NB4 (cell line): Measurements from ENCODE around the gene SLC6A11.

Experiments
- DNase-seq: peaks from one replicate; pipeline ENCODE4 v3.0.0; 2010; ENCODE audit warnings: low read depth
- H3K4me3 ChIP-seq: one replicate; pipeline ENCODE4 v1.5.1; 2011; ENCODE audit warnings: mild to moderate bottlenecking, low read depth, low read length, moderate library complexity
- CTCF ChIP-seq: IDR thresholded peaks from one replicate; pipeline ENCODE4 v1.5.1; 2012; ENCODE audit warnings: low read depth, low read length
- MYC ChIP-seq: IDR thresholded peaks from 2 replicates; pipeline ENCODE4 v1.6.1; 2011; ENCODE audit warnings: low read depth, low read length
- POLR2A ChIP-seq: IDR thresholded peaks from 2 replicates; pipeline ENCODE4 v1.6.1; 2011; ENCODE audit warnings: mild to moderate bottlenecking; ENCODE audit not compliant: insufficient read length; ENCODE audit errors: extremely low read depth
- TF ChIP-seq, protein P1 (sequence below): IDR thresholded peaks from 2 replicates; pipeline ENCODE4 v1.6.1; 2011; ENCODE audit warnings: low read depth, low read length

Gene SLC6A11

DNA sequence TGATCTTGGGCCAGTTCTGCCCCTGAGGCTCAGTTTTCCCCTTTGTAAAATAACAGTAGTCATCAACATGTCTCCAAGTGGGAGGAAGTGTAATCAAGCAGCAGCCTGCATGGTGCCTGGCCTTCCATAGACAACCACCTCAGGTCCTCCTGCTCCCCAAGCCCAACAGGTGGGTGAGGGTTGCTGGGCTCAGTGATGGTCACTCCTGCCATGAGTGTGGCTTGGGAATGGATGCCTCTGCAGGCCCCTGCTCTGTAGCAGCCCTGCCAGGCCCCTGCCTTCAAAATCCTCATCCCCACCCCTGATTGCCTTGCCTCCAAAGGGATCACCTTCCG is 117.4 kb downstream of the SLC6A11 start:
- H3K4me3 ChIP-seq, result no peak overlapping the region
- no peak for TF ChIP-seq CTCF
- TF ChIP-seq MYC, result no peak
- TF ChIP-seq, protein P1, sequence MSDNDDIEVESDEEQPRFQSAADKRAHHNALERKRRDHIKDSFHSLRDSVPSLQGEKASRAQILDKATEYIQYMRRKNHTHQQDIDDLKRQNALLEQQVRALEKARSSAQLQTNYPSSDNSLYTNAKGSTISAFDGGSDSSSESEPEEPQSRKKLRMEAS, result no peak
- TF ChIP-seq POLR2A, result no peak
- no peak for DNase-seq

GRCh38 chr3:10933805-10934481 is 117.9 kb downstream of the SLC6A11 start:
- no peak for TF ChIP-seq POLR2A
- TF ChIP-seq CTCF, result no peak
- TF ChIP-seq, protein P1, result no peak
- TF ChIP-seq MYC, result no peak
- no peak overlapping the region for H3K4me3 ChIP-seq
- no peak for DNase-seq

DNA sequence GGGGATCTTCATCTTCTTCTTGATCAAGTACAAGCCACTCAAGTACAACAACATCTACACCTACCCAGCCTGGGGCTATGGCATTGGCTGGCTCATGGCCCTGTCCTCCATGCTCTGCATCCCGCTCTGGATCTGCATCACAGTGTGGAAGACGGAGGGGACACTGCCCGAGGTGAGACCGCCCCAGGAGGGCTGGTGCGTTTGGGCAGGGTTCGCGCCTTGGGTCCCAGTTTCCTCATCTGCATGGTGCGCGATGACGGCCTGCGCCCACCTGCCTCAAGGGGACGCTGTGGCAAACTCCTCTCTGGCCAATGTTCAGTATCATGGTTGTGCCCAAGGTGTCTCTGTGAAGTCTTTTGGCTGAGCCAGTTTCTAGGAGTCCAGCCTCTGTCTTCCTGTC is 119.0 kb downstream of the SLC6A11 start:
- no peak for TF ChIP-seq CTCF
- TF ChIP-seq MYC, result no peak
- H3K4me3 ChIP-seq, result no peak overlapping the region
- DNase-seq, result no peak

- DNase-seq, result no peak
- TF ChIP-seq, protein P1, result no peak
- TF ChIP-seq POLR2A (no peak), CTCF (no peak), MYC (no peak)
Measured at GRCh38 chr3:10935846-10936631, 120.0 kb downstream of the SLC6A11 start.

GRCh38 chr3:10936686-10937085 is 120.7 kb downstream of the SLC6A11 start:
- TF ChIP-seq, protein P1, result no peak
- TF ChIP-seq MYC (no peak), CTCF (no peak), POLR2A (no peak)
- DNase-seq, result no peak

More at GRCh38 chr3:10935846-10936631, 120.0 kb downstream of the SLC6A11 start:
- no peak overlapping the region for H3K4me3 ChIP-seq

More at GRCh38 chr3:10936686-10937085, 120.7 kb downstream of the SLC6A11 start:
- H3K4me3 ChIP-seq, result no peak overlapping the region
